ENCODE results near the gene NDRG2.

NDRG2 gene

DNA sequence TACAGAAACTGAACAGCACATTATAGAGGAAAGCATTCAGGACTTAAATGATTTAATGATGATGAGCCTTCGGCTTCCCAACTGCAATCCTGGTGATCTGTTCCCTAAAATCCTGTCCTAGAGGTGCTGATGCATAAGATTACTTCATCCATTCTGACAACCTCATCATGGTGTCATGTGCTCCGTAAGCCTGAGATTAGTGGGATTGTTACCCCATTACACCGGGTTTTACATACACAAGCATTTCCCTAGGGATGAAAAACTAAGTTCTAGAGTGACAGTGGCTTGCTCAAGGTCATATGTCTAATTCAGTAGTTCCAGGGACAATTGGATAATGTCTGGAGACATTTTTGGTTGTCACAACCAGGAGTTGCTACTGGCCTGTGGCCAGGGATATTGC is 12.3 kb upstream of the NDRG2 start:
- FAIRE-seq, result no peak
- no peak for DNase-seq (ENCODE audit: extremely low spot score, insufficient read length, low read depth)

DNA sequence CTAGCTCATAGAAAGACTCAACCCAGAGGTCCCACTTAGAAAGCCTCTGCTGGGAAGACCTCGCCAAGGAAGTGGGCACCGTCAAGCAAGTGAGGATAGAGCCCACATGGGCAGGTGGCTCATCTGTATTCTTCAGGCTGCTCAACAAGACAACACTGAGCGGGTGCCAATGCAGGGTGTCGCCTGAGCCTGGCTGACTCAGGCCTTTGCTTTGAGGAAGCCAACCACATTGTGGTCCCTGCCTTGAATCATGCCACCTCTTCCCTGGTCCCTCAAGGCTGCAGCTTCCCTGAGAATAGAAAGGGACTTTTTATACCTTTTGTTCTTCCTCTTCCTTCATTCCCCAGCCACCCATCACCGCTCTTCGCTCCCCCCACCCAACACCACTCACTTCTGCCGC is 11.9 kb upstream of the NDRG2 start:
- no peak for FAIRE-seq
- DNase-seq (ENCODE audit: extremely low spot score, insufficient read length, low read depth), result no peak

DNA sequence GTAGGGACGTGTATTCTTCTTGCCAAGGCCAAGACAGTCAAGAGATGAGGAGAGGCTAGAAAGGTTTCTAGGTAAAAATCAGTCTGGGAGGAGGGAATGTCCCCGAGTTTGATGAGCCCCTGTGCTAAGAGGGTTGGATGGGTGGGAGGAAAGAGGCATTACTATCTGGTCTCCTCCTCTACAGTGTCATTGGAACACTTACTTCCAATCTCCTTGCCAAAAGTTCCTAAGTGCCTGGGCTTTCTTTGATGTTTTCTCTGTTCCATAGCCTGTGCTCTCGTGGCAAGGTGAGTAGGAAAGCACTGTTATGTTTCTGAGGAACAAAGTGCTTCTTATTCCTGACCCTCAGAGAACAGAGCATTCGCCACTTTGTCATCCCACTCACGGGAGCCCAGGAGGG is 9.8 kb upstream of the NDRG2 start, which contains the start of gene RNASE13:
TSS of gene RNASE13 (minus strand) at position 101 of the 400 bp plus-strand sequence. CDS start 519 bp downstream, outside the sequence.
- DNase-seq (ENCODE audit: extremely low spot score, insufficient read length, low read depth) (no peak), FAIRE-seq (no peak)

DNA sequence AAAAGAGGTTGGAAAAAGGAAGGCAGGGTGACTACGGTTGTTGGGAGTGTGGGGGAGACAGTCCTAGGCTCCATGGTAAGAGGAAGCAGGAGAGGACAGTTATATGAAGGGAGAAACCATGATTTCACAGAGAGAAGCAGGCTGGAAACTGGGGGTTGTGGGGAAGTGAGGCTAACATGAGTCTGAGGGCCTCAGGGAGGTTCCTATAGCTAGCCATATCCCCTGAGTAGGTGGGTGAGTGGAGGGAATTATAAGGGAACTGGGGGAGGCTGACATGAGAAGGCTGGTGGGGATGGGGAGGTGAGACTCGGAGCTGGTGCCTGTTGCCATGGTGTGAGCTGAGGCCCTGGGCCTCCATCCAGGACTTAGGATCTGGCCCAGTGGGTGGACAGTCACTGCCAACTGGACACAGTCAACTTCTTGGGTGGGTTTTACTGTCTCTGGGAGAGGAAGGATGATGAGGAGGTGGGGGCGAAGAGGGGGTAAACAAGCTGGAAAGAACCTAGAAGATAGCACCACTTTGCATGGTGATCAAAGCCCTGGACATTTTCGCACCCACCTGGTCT is 8.4 kb upstream of the NDRG2 start:
- DNase-seq (ENCODE audit: extremely low spot score, insufficient read length, low read depth) (no peak), FAIRE-seq (no peak)

DNA sequence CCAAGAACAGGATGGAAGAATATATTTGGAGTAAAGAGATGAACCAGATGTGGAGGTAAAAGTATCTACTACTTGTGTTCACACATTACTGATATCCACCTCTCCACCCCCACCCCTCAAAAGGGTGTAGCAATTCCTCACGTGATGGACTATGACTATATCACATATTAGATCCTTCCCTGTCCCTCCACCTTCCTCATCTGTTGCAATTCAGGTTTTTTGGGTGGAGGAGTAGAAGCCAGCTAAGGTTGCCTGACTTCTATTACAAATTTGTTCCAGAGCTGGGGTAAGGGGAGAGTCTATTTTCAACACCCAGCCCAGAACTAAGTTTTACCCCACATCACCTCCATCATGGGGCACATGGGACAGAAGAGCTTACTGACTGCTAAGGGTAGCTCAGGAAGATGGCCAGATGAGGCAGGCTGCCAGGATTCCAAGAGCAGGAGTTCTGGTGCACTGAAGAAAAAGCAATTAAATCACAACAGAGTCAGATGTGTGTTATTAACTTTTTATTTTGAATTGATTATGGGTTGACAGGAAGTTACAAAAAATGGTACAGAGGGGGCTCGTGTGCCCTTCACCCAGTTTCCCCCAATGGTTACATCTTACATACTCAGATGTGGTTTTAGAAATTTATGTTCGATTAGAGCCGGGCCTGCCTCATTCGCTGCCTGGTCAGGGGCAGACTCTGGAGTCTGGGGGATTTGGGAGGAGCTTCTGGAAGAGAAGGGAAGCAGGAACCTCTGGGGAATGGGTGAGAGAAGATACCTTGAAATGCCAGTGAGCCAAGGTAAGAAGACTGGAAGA is 7.7 kb upstream of the NDRG2 start:
- DNase-seq (ENCODE audit: extremely low spot score, insufficient read length, low read depth) (no peak), FAIRE-seq (no peak)

DNA sequence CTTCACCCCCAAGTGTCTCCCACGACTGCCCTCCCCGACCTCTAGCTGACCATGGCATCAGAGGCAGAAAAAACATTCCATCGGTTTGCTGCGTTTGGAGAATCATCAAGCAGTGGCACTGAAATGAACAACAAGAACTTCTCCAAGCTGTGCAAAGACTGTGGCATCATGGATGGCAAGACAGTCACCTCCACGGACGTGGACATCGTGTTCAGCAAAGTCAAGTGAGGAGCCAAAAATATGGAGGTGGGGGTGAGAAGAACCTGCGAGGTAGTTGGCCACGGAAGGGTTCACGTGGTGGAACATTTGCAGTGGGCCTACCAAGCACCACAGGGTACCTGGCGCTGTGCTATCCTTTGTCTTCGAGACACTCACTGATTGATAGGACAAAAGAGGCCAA is 5.7 kb upstream of the NDRG2 start:
- FAIRE-seq (no peak), DNase-seq (ENCODE audit: extremely low spot score, insufficient read length, low read depth) (no peak)

DNA sequence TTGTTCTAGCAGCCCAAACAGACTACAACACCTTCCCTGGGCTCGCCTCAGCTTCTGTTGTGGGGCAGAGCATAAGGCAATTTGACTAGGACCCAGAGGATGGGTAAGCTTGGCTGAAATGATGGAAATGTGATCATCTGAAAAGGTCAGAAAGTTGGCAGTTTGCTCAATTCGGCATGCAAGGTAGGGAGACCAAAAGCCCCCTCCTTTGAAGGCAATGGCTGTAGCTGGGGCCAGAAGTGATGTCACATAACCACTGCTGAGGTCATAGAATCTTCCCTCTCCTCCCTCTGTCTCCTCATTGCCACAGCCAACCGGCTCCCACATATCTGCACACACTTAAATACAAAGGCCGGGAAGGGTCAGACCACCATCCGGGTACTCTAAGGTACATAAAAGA is 5.1 kb upstream of the NDRG2 start, which contains the start of gene TPPP2:
TSS of gene TPPP2 (plus strand) at position 301 of the 400 bp plus-strand sequence. CDS start 365 bp downstream, outside the sequence.
- FAIRE-seq (no peak), DNase-seq (ENCODE audit: extremely low spot score, insufficient read length, low read depth) (no peak)

DNA sequence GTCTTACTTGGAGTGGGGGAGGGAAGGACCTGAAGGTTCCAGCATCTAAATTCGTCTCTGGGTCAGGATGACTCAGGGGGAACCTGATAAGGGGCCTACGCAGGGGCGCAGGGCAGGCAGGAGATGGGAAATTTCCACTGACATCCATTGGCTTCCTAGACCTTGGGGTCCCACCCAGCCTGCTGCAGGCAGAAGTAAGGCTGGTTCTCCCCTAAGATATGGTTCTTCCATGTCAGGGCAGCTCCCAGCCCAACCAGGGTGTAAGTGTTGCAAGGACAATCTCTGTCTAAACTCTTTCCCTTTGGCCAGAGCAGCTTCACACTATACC is 2.1 kb upstream of the NDRG2 start:
- FAIRE-seq (no peak), DNase-seq (ENCODE audit: extremely low spot score, insufficient read length, low read depth) (no peak)

DNA sequence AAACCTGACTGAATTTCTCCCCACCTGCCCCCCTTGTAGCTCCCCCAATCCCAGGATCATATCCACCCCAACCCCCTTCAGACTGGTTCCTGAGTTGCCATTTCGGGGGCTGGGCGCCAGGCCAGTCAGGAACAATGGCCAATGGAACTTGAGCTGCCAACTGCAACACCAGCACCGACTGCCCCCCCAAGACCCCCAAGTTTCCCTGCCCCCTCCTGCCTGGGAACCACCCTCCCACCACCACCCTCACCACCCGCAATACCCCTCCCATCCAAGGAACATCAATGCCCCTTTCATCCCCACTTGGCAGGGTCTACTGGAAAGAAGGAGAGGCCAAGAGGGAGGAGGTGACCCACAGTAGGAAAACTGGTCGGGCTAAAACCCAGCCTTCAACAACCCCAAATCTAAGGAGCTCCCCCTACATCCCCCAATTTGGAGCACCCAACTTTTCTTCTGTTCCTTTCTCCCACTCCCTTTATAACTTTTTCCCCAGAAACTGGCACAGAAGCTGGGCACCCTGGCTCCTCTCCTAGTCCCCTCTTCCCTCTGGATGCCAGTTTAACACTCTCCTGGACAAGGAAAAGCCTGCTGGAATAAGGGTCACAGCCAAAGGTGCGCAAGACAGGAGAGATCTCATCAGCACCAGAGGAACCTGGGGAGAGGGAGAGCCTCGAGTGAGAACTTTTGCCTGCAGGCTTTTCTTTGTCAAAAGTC is 1.6 kb upstream of the NDRG2 start:
- FAIRE-seq (no peak), DNase-seq (ENCODE audit: extremely low spot score, insufficient read length, low read depth) (no peak)

DNA sequence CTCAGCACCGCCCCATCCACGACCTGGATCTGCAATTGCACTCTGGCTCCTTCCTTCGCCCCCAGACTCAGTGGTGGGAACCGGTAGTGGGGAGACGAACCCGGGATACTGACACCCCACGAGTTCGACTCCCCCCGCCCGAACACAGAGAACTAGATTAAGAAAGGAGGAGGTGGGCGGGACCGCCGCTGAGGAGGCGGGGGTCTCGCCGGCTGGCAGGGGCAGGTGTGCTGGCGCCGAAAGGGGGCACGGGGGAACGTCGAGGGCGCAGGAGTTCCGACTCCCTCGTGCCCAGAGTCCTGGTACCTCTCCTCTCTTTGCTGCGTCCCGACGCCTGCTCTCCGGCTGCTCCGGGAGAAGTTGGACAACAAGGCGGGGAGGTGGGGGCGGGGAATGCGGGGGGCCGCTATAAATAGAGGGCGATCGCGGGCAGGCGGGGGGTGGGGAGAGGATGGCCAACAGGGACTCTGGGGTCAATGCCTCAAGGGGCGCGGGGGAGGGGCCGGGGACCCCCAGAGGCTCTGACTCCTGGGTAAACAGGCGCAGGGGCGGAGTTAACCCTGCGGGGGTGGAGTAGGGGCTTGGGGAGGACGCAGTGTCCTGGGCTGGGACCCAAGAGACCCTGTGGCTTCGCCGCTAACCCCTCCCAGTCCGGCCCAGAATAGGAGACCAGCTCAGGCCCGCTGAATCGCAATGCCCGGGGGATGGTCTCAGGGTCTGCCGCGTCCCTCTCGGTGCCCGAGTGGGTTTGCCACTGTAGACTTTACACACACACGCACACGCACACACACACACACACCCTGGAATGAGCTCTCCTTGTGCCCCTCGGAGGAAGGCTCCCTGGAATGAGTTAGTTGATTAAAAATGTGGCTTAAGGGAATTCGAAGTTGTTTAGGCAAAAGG is 761 bp upstream of the NDRG2 start:
- FAIRE-seq, result no peak
- no peak for DNase-seq (ENCODE audit: extremely low spot score, insufficient read length, low read depth)

DNA sequence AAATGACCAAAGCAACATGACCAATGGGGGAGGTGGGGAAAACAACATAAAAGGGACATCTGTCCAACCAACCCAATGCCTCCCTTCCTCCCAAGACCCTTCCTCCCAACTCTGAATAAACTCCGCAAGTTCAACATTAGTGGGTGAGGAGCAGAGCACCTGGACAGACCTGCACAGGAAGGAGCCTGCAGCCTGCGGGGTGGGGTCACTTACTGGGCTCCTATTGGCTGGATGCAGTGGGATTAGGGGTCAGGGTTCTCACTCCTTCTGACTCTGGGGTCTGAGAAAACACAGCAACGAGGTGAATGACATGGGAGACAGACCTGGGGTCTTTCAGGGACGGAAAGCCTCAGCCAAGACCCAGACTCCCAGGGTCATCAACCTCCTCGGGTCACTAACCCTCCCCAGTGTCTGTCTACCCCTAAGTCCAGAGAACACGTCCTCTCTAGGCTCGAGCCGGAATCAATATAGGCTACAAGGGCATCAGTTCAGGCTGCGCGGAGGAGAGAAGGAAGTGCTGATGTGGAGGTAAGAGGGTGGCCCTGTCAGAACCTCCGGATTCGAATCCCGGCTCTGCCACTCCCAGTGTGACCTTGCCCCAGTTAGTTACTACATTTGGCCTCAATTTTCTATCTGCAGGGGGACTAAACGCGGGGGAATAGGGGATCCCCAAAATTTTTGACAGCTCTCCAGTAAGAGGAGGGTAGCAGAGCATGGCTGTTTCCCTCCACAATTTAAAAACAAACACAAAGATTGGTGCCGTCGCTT is 860 bp downstream of the NDRG2 start:
- FAIRE-seq (no peak), DNase-seq (ENCODE audit: extremely low spot score, insufficient read length, low read depth) (no peak)

DNA sequence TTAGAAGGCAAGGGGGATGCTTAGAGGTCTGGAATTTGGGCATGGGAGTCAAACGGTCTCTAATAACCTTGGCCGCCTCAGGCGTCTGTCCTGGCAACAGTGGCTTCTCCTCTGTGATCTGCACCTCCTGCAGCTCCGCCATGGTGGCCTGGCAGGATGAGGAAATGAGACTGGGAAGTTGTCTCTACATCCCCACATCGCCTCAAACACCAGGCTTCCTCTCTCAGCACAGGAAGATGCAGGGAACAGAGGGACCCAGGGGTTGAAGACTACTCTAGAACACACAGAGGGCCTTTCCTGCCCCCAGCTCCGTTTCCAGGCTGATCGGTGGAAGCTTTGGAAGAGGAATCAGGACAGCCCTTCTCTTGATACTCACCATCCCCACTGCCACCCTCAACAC is 1.7 kb downstream of the NDRG2 start:
- no peak for FAIRE-seq
- no peak for DNase-seq (ENCODE audit: extremely low spot score, insufficient read length, low read depth)

DNA sequence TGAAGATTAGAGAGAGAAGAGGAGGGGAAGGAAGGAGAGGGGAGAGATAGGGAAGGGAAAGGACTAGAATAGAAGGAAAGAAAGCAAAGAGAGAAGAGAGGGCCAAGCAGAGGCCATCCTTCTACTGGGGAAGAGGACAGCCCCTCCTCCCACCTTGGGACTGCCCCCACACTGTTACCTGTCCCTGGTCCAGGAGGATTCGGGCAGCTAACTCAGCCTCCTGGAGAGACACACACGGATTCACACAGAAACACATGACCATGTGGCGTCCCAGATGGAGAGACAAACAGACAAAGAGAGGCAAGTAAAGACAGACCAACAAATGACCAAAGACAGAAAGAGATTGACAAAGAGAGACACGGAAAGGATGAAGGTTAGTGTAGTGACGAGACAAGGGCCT is 2.2 kb downstream of the NDRG2 start:
- FAIRE-seq, result no peak

DNA sequence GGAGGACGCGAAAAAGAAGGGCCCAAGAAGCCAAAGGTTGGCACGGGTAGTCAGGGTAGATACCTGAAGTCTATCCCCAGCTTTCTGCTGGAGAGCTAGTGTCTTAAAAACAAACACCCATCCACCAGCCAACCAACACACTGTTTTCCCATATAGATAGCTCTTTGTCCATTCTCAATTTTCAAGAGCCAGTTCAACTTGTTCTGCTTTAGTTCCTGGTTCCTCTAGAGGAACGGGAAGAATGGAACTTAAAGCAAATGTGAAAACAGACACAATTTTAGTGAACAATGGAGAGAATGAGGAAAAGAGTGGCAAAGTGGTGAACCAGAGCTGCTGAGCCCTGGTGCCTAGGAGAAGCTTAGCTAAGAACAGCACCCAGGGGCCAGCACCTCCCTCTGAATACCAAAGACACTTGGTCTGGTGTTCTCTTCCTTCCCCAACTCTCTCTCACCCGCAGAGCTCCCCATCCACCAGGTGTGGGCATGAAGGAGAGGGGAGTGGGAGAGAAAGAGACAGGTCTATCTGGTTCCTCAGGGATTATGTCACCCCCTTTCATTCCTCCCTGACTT is 3.8 kb downstream of the NDRG2 start:
- no peak for DNase-seq (ENCODE audit: extremely low spot score, insufficient read length, low read depth)
- FAIRE-seq, result no peak

More for the DNA sequence above, 2.2 kb downstream of the NDRG2 start:
- no peak for DNase-seq (ENCODE audit: extremely low spot score, insufficient read length, low read depth)

DNA sequence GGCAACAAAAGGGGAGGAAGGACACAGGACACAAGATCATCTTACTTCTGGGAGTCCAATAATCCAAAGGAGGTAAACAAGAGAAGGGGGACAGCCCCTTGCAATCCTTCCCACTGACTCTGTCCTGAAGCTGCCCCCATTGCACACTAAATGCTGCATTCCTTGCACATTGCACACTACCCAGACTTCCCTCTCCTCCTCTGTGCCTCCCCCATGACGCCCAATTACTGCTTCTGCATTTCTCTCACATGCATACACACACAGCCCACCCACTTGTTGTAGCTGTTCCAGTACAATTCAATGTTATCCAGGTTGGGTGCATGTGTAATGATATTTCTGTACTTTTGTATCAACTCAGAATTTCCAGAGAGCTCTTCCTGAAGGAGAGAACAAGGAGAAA is 5.5 kb downstream of the NDRG2 start:
- FAIRE-seq (no peak), DNase-seq (ENCODE audit: extremely low spot score, insufficient read length, low read depth) (no peak)

DNA sequence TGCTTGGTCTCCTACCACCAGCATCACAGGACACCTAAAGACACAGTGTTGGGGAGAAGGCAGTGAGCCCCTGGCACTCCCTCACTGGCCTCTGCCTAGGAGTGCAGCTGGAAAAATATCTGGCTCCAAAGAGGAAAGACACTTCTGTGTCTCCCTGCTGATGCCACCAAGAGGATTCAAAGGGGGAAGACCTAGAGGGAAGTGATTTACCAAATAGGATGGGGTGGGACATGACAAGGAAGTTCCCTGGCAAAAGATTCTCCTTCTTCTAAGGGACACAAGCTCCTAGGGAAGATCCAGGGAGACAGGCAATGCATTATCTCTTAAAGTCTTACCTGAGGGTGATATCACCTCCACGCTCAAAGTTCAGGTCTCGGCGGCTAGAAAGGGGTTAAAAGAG is 6.1 kb downstream of the NDRG2 start:
- no peak for FAIRE-seq
- no peak for DNase-seq (ENCODE audit: extremely low spot score, insufficient read length, low read depth)

DNA sequence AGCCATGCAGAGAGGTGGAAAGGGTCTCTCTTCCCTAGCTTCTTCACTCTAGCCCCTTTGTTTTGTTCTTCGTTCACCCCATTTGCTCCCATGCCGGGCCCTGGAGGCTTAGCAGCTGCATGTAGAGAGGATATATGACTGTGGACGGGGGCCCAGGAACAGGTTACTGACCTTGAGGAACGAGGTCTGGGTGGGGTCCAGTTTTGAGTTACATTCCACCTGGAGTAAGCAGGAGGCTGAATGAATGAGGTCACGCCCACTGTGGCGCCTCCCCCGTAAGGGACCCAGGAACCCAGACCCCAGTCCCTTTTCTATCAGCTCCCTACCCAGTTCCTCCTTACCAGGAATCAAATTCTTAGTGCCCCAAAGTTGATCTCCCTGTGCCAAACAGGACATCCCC is 6.6 kb downstream of the NDRG2 start:
- FAIRE-seq (no peak), DNase-seq (ENCODE audit: extremely low spot score, insufficient read length, low read depth) (no peak)

DNA sequence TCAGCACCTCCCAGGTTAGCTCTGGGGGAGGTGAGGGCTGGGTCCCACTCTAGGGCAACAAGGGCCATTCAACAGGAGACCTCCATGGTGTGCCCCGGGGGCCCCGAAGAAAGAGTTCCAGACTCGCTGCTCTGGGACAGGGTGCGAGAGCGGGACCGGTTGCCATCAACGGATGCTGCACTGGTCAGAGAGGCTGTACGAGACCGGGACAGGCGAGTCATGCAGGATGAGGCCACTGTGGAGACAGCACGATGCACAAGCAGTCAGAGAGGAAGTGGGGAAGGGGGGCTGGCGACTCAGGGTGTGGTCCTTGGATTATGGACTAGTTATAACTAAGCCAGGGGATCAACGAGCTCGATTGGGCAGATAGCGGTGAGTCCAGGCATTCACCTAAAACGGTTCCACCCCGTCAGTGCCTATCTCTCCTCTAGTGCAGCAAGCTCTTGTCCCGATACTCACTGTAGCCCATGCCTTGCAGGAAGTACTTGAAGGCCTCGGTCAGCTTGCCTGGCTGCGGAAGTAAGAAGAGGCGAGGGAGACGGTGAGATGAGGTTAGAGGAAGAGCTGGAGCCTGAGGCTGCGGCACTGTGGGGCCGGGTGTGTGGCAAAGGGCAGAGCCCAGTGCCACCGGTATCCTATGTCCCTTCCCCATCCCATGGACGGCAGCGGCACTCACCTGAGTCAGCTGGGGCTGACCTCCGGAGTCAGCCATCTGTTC is 7.2 kb downstream of the NDRG2 start:
- no peak for DNase-seq (ENCODE audit: extremely low spot score, insufficient read length, low read depth)
- no peak for FAIRE-seq

Measured in GM18507 (cell line).